IMR-90 (cell line): ENCODE data around the gene TSPEAR. TPM values are rescaled to one million over a fixed set of nuclear protein-coding genes. Genes with fewer than 3 reads are reported as not detected.

Experiments used
- ATAC-seq: fragments of 200-7000 bp; cut with Tn5 transposase; 2 replicates; pipeline ENCODE4 v1.9.1; 2020; ENCODE audit warnings: low read depth, mild to moderate bottlenecking, moderate library complexity
- BruUV-seq: library from RNA; stranded (reverse); fragments of 400-500 nt; replicated peaks from 2 replicates; lab custom pipeline; 2021; lab: Mats Ljungman, UMichigan
- CTCF ChIA-PET: fragments of 300-600 bp; formaldehyde crosslinking; extraction: SDS; loops from one replicate; lab custom pipeline; 2021; ENCODE audit warnings: antibody characterized with exemption; lab: Yijun Ruan, JAX
- POLR2A ChIA-PET: fragments of 300-600 bp; sonication (Branson Sonifier 250); formaldehyde crosslinking; loops from one replicate; lab custom pipeline; 2022; ENCODE audit warnings: antibody characterized with exemption; ENCODE audit not compliant: unreplicated experiment; lab: Charles Lee
- DNase-seq: peaks from one replicate; pipeline ENCODE4 v3.0.0; 2013
- H2AFZ ChIP-seq: replicated peaks from 2 replicates; pipeline ENCODE3; 2013; ENCODE audit warnings: low read length, mild to moderate bottlenecking; ENCODE audit not compliant: poor library complexity
- H2AK5ac ChIP-seq: 2 replicates; pipeline ENCODE4 v1.6.1; 2013; ENCODE audit warnings: low read depth, low read length, inconsistent platforms
- H2AK9ac ChIP-seq: replicated peaks from 2 replicates; pipeline ENCODE3; 2013; ENCODE audit warnings: mild to moderate bottlenecking, low read depth, low read length, moderate library complexity; ENCODE audit not compliant: poor library complexity
- H2BK120ac ChIP-seq: 2 replicates; pipeline ENCODE4 v1.6.1; 2013; ENCODE audit warnings: low read depth, low read length, inconsistent platforms
- H2BK15ac ChIP-seq: 3 replicates; pipeline ENCODE4 v1.6.1; 2013; ENCODE audit warnings: low read depth, low read length, inconsistent platforms
- H2BK20ac ChIP-seq: 2 replicates; pipeline ENCODE4 v1.6.1; 2013; ENCODE audit warnings: low read depth, mild to moderate bottlenecking, inconsistent platforms, low read length, moderate library complexity
- H2BK5ac ChIP-seq: 2 replicates; pipeline ENCODE4 v1.6.1; 2013; ENCODE audit warnings: mild to moderate bottlenecking, low read depth, low read length, inconsistent platforms; ENCODE audit not compliant: poor library complexity, severe bottlenecking
- H3K14ac ChIP-seq: replicated peaks from 2 replicates; pipeline ENCODE4 v1.6.1; 2013; ENCODE audit warnings: low read depth, low read length, inconsistent platforms
- H3K18ac ChIP-seq: 2 replicates; pipeline ENCODE4 v1.6.1; 2013; ENCODE audit warnings: low read depth, low read length, control low read depth
- H3K23ac ChIP-seq: 2 replicates; pipeline ENCODE4 v1.6.1; 2013; ENCODE audit warnings: low read depth, low read length, inconsistent platforms
- H3K27ac ChIP-seq: 2 replicates; pipeline ENCODE4 v1.5.1; 2013; ENCODE audit warnings: mild to moderate bottlenecking, control low read depth, low read length; ENCODE audit not compliant: insufficient read depth
- H3K27me3 ChIP-seq: 2 replicates; pipeline ENCODE4 v1.6.1; 2013; ENCODE audit warnings: low read length; ENCODE audit not compliant: control insufficient read depth, insufficient read depth
- H3K36me3 ChIP-seq: 2 replicates; pipeline ENCODE4 v1.6.1; 2013; ENCODE audit warnings: low read length, mixed read lengths; ENCODE audit not compliant: control insufficient read depth, insufficient read depth
- H3K4ac ChIP-seq: 2 replicates; pipeline ENCODE4 v1.6.1; 2013; ENCODE audit warnings: low read depth, low read length, inconsistent platforms
- H3K4me1 ChIP-seq: 2 replicates; pipeline ENCODE4 v1.6.1; 2013; ENCODE audit warnings: low read length, mixed read lengths; ENCODE audit not compliant: control insufficient read depth, insufficient read depth
- H3K4me2 ChIP-seq: 2 replicates; pipeline ENCODE4 v1.6.1; 2013; ENCODE audit warnings: low read depth, mild to moderate bottlenecking, control low read depth, low read length, moderate library complexity
- H3K4me3 ChIP-seq: 2 replicates; pipeline ENCODE4 v1.5.1; 2013; ENCODE audit warnings: low read depth, mild to moderate bottlenecking, control low read depth, low read length, moderate library complexity; ENCODE audit not compliant: insufficient read depth
- H3K56ac ChIP-seq: 2 replicates; pipeline ENCODE4 v1.6.1; 2013; ENCODE audit warnings: low read length, inconsistent platforms; ENCODE audit not compliant: insufficient read depth; ENCODE audit errors: extremely low read depth
- H3K79me1 ChIP-seq, 2 experiments: 2 replicates each; pipeline ENCODE4 v1.6.1; 2013; ENCODE audit warnings: low read length in 2 of 2, inconsistent platforms in 1 of 2, low read depth in 1 of 2
- H3K9ac ChIP-seq: 2 replicates; pipeline ENCODE4 v1.6.1; 2013; ENCODE audit warnings: low read depth, low read length, control low read depth
- H3K9me1 ChIP-seq: 2 replicates; pipeline ENCODE4 v1.6.1; 2013; ENCODE audit warnings: low read length, inconsistent platforms; ENCODE audit not compliant: insufficient read depth
- H3K9me3 ChIP-seq: 2 replicates; pipeline ENCODE4 v1.6.1; 2013; ENCODE audit warnings: low read length; ENCODE audit not compliant: control insufficient read depth, insufficient read depth
- H4K20me1 ChIP-seq: 2 replicates; pipeline ENCODE4 v1.6.1; 2013; ENCODE audit warnings: low read length, inconsistent platforms; ENCODE audit not compliant: insufficient read depth
- H4K5ac ChIP-seq: 2 replicates; pipeline ENCODE4 v1.6.1; 2013; ENCODE audit warnings: mild to moderate bottlenecking, low read depth, low read length, control low read depth
- H4K8ac ChIP-seq, 2 experiments: 2 replicates each; pipeline ENCODE4 v1.6.1; 2013; ENCODE audit warnings: low read depth in 2 of 2, low read length in 2 of 2, control low read depth in 1 of 2, inconsistent platforms in 1 of 2
- H4K91ac ChIP-seq: 2 replicates; pipeline ENCODE4 v1.6.1; 2013; ENCODE audit warnings: low read depth, low read length, inconsistent platforms; ENCODE audit not compliant: insufficient read depth
- BHLHE40 ChIP-seq: fragments of 150-350 bp; IDR thresholded peaks from 2 replicates; pipeline ENCODE4 v1.6.1; 2016; ENCODE audit warnings: mild to moderate bottlenecking, low read depth, low read length
- CTCF ChIP-seq: conservative IDR thresholded peaks from 2 replicates; pipeline ENCODE4 v1.5.1; 2012; ENCODE audit warnings: mild to moderate bottlenecking, low read depth, low read length, improper control_type of control experiment
- MAFK ChIP-seq: IDR thresholded peaks from 2 replicates; pipeline ENCODE4 v1.6.1; 2012; ENCODE audit warnings: low read depth, low read length, improper control_type of control experiment
- SMC3 ChIP-seq: fragments of 150-350 bp; IDR thresholded peaks from 2 replicates; pipeline ENCODE4 v1.6.1; 2016; ENCODE audit warnings: low read depth, mild to moderate bottlenecking, antibody characterized with exemption, low read length, moderate library complexity
- WGBS, 2 experiments: methylation state at CpG; one replicate each; pipeline versions ENCODE4 v1.1.5 to v1.1.7; 2013; ENCODE audit warnings: missing lambda C conversion rate in 2 of 2; ENCODE audit not compliant: insufficient read length in 1 of 2; ENCODE audit errors: extremely low coverage in 2 of 2; 5-methylcytosine and 5-hydroxymethylcytosine counted together
- dilution Hi-C: fragments of 300-500 bp; cut with HindIII; formaldehyde crosslinking; loops from one replicate; pipeline ENCODE4 v1.14.3; 2018; ENCODE audit warnings: low sequenced_read_pairs; ENCODE audit not compliant: unreplicated experiment
- in situ Hi-C: fragments of 300-500 bp; cut with MboI; formaldehyde crosslinking; loops from 3 replicates; pipeline ENCODE4 v1.14.3; 2019; ENCODE audit warnings: low sequenced_read_pairs, inconsistent platforms, mixed read lengths
- intact Hi-C: fragments of 100-400 bp; cut with micrococcal nuclease; formaldehyde crosslinking; loops from 2 replicates; pipeline ENCODE4 v1.10.0; 2022
- polyA plus RNA-seq, 3 experiments: library from polyadenylated mRNA; depleted of rRNA; stranded (reverse); fragments of >200 nt; gene quantifications; 2 replicates each; pipeline ENCODE4 v1.2.3, GENCODE V29; 2012; ENCODE audit warnings: low replicate concordance in 1 of 3
- total RNA-seq: library from RNA; depleted of rRNA; stranded (reverse); fragments of >200 nt; gene quantifications from 2 replicates; pipeline ENCODE4 v1.2.3, GENCODE V29; 2012

Gene TSPEAR
- total and polyA plus RNA-seq, 2 of the 4 experiments (the other 2 are of a cell fraction): not detected

GRCh38 chr21:44579056-44579832 lies 132.1 kb downstream of the TSPEAR start:
- Histone ChIP-seq H3K4me2 (no peak overlapping the region), H3K4ac (no peak overlapping the region), H2BK20ac (no peak overlapping the region), H3K9me3 (peaks cover 11% of the 10 kb centered on the region), H3K9ac (no peak overlapping the region), H3K36me3 (no peaks in the 10 kb centered on the region), H3K14ac (no peak overlapping the region), H2BK5ac (no peak overlapping the region), H3K18ac (no peak overlapping the region), H2AFZ (no peak overlapping the region), H2BK120ac (no peak overlapping the region), H3K56ac (no peak overlapping the region), H3K9me1 (no peaks in the 10 kb centered on the region), H3K27me3 (no peaks in the 10 kb centered on the region; the same call in 1 of the 2 replicates), H4K91ac (no peak overlapping the region), H2BK15ac (no peak overlapping the region), H3K27ac (no peak overlapping the region), H3K79me1 (no peaks in the 10 kb centered on the region), H3K23ac (no peak overlapping the region), H3K4me1 (no peaks in the 10 kb centered on the region), H2AK9ac (no peak overlapping the region), H3K4me3 (no peak overlapping the region), H2AK5ac (no peak overlapping the region), H4K20me1 (no peaks in the 10 kb centered on the region), H4K5ac (no peak overlapping the region), H4K8ac (no peak overlapping the region)
- no peak for DNase-seq
- ATAC-seq: no peak
- dilution Hi-C loops: no loop called here
- TF ChIP-seq SMC3 (no peak), BHLHE40 (no peak), MAFK (no peak), CTCF (no peak)
- in situ Hi-C loops: no loop called here
- ChIA-PET CTCF (no interaction called here), POLR2A (no interaction called here)
- WGBS, 2 experiments: 20% methylated on average over 1 of the region's 22 CpGs; no CpG with 5 or more reads in 1 of the 2 experiments
- intact Hi-C loops: no loop called here
- BruUV-seq: no TSS peak
